Heart left ventricle (tissue), 16 donors: ENCODE results near the gene KCNQ4. TPM values are rescaled to one million over a fixed set of nuclear protein-coding genes. Genes with fewer than 3 reads are reported as not detected.

Experiments used
- ATAC-seq, 4 donors: fragments of 200-7000 bp; cut with Tn5 transposase; one replicate each; pipeline ENCODE4 v1.9.1; 2020 to 2022; ENCODE audit warnings: moderate library complexity in 4 of 4, mild to moderate bottlenecking in 3 of 4, moderate number of reproducible peaks in 1 of 4
- DNase-seq, 5 donors: peaks; one replicate each; pipeline ENCODE4 v3.0.0-alpha.2; 2020
- H3K27ac ChIP-seq, 12 donors: fragments of 200-600 bp; sonication (generic) in 4 of 12; one replicate each; pipeline versions ENCODE4 v1.5.0 to v1.8.0; 2016 to 2022; ENCODE audit warnings: mild to moderate bottlenecking in 2 of 12
- H3K27me3 ChIP-seq, 9 donors: fragments of 200-600 bp; sonication (generic) in 2 of 9; one replicate each; pipeline versions ENCODE4 v1.5.1 to v1.8.0; 2016 to 2022; ENCODE audit warnings: mild to moderate bottlenecking in 3 of 9
- H3K36me3 ChIP-seq, 9 donors: fragments of 200-600 bp; sonication (generic) in 2 of 9; one replicate each; pipeline versions ENCODE4 v1.5.0 to v1.8.0; 2018 to 2022; ENCODE audit warnings: mild to moderate bottlenecking in 2 of 9
- H3K4me1 ChIP-seq, 12 donors: fragments of 200-600 bp; sonication (generic) in 4 of 12; one replicate each; pipeline versions ENCODE4 v1.5.0 to v1.8.0; 2016 to 2022; ENCODE audit warnings: mild to moderate bottlenecking in 3 of 12
- H3K4me3 ChIP-seq, 12 donors: fragments of 200-600 bp; sonication (generic) in 4 of 12; one replicate each; pipeline versions ENCODE4 v1.5.0 to v1.8.0; 2017 to 2022; ENCODE audit warnings: mild to moderate bottlenecking in 9 of 12, moderate library complexity in 4 of 12
- H3K9me3 ChIP-seq, 12 donors: fragments of 200-600 bp; sonication (generic) in 4 of 12; one replicate each; pipeline versions ENCODE4 v1.5.0 to v1.8.0; 2016 to 2022; ENCODE audit warnings: mild to moderate bottlenecking in 1 of 12
- CTCF ChIP-seq, 12 donors: fragments of 200-600 bp; sonication (generic) in 4 of 12; IDR thresholded peaks; one replicate each; pipeline versions ENCODE4 v1.5.0 to v1.8.0; 2018 to 2022; ENCODE audit warnings: antibody characterized with exemption in 12 of 12, mild to moderate bottlenecking in 5 of 12
- POLR2A ChIP-seq, 2 donors: fragments of 450-650 bp; IDR thresholded peaks; one replicate each; pipeline ENCODE4 v1.6.1; 2017; ENCODE audit warnings: antibody characterized with exemption in 2 of 2, mild to moderate bottlenecking in 2 of 2, moderate library complexity in 2 of 2
- WGBS, 4 donors: extraction: QIAGEN DNeasy Blood & Tissue Kit in 2 of 4; methylation state at CpG; one replicate each; pipeline versions ENCODE4 v1.1.5 to v1.1.7; 2013 to 2018; 5-methylcytosine and 5-hydroxymethylcytosine counted together
- intact Hi-C, 10 donors: fragments of 100-400 bp; cut with DNase I; formaldehyde crosslinking; loops; one replicate each; pipeline versions ENCODE4 v1.11.1 to v1.14.2; 2022
- polyA plus RNA-seq, 2 donors: library from polyadenylated mRNA; stranded (reverse); fragments of 200-250 nt; gene quantifications; one replicate each; pipeline ENCODE4 v1.2.3, GENCODE V29; 2013
- total RNA-seq, 9 donors: library from RNA; depleted of rRNA in 2 of 9; stranded (reverse); fragments of >200 nt in 2 of 9; fragmentation: NEBNext Ultra II Directional in 3 of 9; extraction: Animal tissue kit (Norgen Biotek cat#: 25700) in 3 of 9; gene quantifications; one replicate each; pipeline versions ENCODE4 v1.1.0 to v1.2.4, GENCODE V29; 2016 to 2023
- donor health status: ischemic (EF 13 %, LVEDD 7.1; RV severe dilation, severe dysfunction).
- donor health status: healthy with polysubstance abuse.
- donor health status: DM: no; HTN: yes; CAD: no.
- donor health status: DM: no; HTN: no; CAD: no.
- donor health status: ischemic (EF 25% LVEDD 6.9; RV normal size, moderate dysfunction).
- donor health status: ischemic (EF 25% LVEDD 5.7; RV mildly dilated, moderate dysfunction).
- donor health status: healthy.
- donor health status: DM: yes; HTN: yes; CAD: no.
- donor health status: ischemic (EF 35%, LVEDD 5.7; RV mildly dilated, moderate dysfunction).
- donor health status: nonischemic (EF 11% LVEDD 7.7; RV severe dilation, severe dysfunction).
- donor health status: DM: yes; HTN: yes; CAD: no.
- donor health status: PGD.
- donor health status: ischemic (EF 29% LVEDD 5.4; RV normal size, mild dysfunction).
- donor health status: nonischemic (EF 23%, LVEDD 6.1; RV moderate dilation, normal function).

Gene KCNQ4
- total and polyA plus RNA-seq, 11 donors, result 1.3 to 4.4 (median 1.9) TPM

- TF ChIP-seq CTCF (IDR thresholded peaks at IDR 0.05) (no peak), POLR2A (IDR thresholded peaks at IDR 0.05) (no peak)
- DNase-seq, result no peak
- H3K27me3 ChIP-seq, result no peaks in the 10 kb centered on the region
- no peak overlapping the region for H3K4me3 ChIP-seq
- intact Hi-C loops, result no loop called here
- H3K9me3 ChIP-seq, result no peaks in the 10 kb centered on the region
- 92 to 95% (median 94%) methylated on average over 13 of the region's 13 CpGs for whole genome bisulfite sequencing, 4 donors
- no peaks in the 10 kb centered on the region for H3K36me3 ChIP-seq
- no peak for ATAC-seq
- peaks cover 0 to 6% (median 0%) of the 10 kb centered on the region in 12 donors for H3K4me1 ChIP-seq
- no peak overlapping the region for H3K27ac ChIP-seq
These were observed 46.9 kb downstream of the KCNQ4 start for GRCh38 chr1:40830419-40830943.

GRCh38 chr1:40831001-40831732 lies 47.6 kb downstream of the KCNQ4 start:
- no peak for TF ChIP-seq POLR2A (IDR thresholded peaks at IDR 0.05)
- TF ChIP-seq CTCF (IDR thresholded peaks at IDR 0.05), result no peak
- WGBS, 4 donors, result 92 to 94% (median 93%) methylated on average over 21 to 22 of the region's 22 CpGs
- ATAC-seq (no peak), DNase-seq (no peak)
- Histone ChIP-seq H3K36me3 (no peaks in the 10 kb centered on the region), H3K27ac (no peak overlapping the region), H3K27me3 (no peaks in the 10 kb centered on the region), H3K4me1 (no peaks in the 10 kb centered on the region), H3K4me3 (no peak overlapping the region), H3K9me3 (no peaks in the 10 kb centered on the region)
- intact Hi-C loops, result no loop called here

DNA sequence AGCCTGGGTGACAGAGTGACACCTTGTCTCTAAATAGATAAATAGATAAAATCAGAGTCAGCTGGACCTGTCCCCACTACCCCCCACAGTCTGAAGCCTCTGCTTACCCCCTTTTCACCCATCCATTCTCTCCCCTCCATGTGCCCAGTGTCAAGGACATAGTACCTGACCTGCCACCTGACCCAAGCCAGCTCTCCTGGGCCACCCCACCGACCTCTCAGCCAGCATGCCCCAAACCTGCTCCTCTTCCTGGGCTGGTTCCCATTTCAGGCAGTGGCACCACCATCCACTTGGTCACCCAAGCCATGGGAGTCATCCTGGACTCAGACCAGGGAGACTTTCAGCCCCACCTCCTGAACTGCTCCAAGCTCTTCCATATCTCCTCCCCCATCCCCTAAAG lies 50.4 kb downstream of the KCNQ4 start:
- no peak for ATAC-seq
- WGBS, 4 donors, result 82 to 100% (median 91%) methylated on average over 1 of the region's 1 CpG
- DNase-seq, result no peak
- no peaks in the 10 kb centered on the region for H3K9me3 ChIP-seq
- intact Hi-C loops, result no loop called here
- no peak overlapping the region for H3K27ac ChIP-seq
- H3K4me1 ChIP-seq, result no peaks in the 10 kb centered on the region
- TF ChIP-seq POLR2A (IDR thresholded peaks at IDR 0.05), result no peak
- no peak for TF ChIP-seq CTCF (IDR thresholded peaks at IDR 0.05)
- no peak overlapping the region for H3K4me3 ChIP-seq
- no peaks in the 10 kb centered on the region for H3K36me3 ChIP-seq
- no peaks in the 10 kb centered on the region for H3K27me3 ChIP-seq

GRCh38 chr1:40834968-40835545 lies 51.5 kb downstream of the KCNQ4 start:
- Histone ChIP-seq H3K4me3 (no peak overlapping the region), H3K36me3 (no peaks in the 10 kb centered on the region), H3K4me1 (no peaks in the 10 kb centered on the region), H3K27ac (no peak overlapping the region), H3K9me3 (no peaks in the 10 kb centered on the region), H3K27me3 (no peaks in the 10 kb centered on the region)
- TF ChIP-seq POLR2A (IDR thresholded peaks at IDR 0.05) (no peak), CTCF (IDR thresholded peaks at IDR 0.05) (no peak)
- ATAC-seq (no peak), DNase-seq (no peak)
- 74 to 83% (median 80%) methylated on average over 11 of the region's 11 CpGs for WGBS, 4 donors
- intact Hi-C loops, result no loop called here
